ENCODE data around the gene SLC51A.

- TF ChIP-seq CEBPB (tag; IDR thresholded peaks at IDR 0.05) (no peak), EP300 (IDR thresholded peaks at IDR 0.05; ENCODE audit: low read length) (no peak), ESRRA (IDR thresholded peaks at IDR 0.05; ENCODE audit: borderline replicate concordance, low read depth) (no peak), MCM2 (IDR thresholded peaks at IDR 0.05; ENCODE audit: low read depth) (no peak), POLR2A (conservative IDR thresholded peaks at IDR 0.05) (no peak), RAD21 (CRISPR knock-in tag; conservative IDR thresholded peaks at IDR 0.05 in 1 of 2, IDR thresholded peaks at IDR 0.05 in 1 of 2) (no peak)
- TF ChIP-seq, protein P1, sequence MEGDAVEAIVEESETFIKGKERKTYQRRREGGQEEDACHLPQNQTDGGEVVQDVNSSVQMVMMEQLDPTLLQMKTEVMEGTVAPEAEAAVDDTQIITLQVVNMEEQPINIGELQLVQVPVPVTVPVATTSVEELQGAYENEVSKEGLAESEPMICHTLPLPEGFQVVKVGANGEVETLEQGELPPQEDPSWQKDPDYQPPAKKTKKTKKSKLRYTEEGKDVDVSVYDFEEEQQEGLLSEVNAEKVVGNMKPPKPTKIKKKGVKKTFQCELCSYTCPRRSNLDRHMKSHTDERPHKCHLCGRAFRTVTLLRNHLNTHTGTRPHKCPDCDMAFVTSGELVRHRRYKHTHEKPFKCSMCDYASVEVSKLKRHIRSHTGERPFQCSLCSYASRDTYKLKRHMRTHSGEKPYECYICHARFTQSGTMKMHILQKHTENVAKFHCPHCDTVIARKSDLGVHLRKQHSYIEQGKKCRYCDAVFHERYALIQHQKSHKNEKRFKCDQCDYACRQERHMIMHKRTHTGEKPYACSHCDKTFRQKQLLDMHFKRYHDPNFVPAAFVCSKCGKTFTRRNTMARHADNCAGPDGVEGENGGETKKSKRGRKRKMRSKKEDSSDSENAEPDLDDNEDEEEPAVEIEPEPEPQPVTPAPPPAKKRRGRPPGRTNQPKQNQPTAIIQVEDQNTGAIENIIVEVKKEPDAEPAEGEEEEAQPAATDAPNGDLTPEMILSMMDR (IDR thresholded peaks at IDR 0.05 in 2 of 3, conservative IDR thresholded peaks at IDR 0.05 in 1 of 3; ENCODE audit: insufficient read depth in 2 of 3, low read depth in 1 of 3, low read length in 3 of 3): no peak
- TF ChIP-seq, protein P2, sequence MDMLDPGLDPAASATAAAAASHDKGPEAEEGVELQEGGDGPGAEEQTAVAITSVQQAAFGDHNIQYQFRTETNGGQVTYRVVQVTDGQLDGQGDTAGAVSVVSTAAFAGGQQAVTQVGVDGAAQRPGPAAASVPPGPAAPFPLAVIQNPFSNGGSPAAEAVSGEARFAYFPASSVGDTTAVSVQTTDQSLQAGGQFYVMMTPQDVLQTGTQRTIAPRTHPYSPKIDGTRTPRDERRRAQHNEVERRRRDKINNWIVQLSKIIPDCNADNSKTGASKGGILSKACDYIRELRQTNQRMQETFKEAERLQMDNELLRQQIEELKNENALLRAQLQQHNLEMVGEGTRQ (CRISPR knock-in tag; IDR thresholded peaks at IDR 0.05): no peak
- TF ChIP-seq, protein P3, sequence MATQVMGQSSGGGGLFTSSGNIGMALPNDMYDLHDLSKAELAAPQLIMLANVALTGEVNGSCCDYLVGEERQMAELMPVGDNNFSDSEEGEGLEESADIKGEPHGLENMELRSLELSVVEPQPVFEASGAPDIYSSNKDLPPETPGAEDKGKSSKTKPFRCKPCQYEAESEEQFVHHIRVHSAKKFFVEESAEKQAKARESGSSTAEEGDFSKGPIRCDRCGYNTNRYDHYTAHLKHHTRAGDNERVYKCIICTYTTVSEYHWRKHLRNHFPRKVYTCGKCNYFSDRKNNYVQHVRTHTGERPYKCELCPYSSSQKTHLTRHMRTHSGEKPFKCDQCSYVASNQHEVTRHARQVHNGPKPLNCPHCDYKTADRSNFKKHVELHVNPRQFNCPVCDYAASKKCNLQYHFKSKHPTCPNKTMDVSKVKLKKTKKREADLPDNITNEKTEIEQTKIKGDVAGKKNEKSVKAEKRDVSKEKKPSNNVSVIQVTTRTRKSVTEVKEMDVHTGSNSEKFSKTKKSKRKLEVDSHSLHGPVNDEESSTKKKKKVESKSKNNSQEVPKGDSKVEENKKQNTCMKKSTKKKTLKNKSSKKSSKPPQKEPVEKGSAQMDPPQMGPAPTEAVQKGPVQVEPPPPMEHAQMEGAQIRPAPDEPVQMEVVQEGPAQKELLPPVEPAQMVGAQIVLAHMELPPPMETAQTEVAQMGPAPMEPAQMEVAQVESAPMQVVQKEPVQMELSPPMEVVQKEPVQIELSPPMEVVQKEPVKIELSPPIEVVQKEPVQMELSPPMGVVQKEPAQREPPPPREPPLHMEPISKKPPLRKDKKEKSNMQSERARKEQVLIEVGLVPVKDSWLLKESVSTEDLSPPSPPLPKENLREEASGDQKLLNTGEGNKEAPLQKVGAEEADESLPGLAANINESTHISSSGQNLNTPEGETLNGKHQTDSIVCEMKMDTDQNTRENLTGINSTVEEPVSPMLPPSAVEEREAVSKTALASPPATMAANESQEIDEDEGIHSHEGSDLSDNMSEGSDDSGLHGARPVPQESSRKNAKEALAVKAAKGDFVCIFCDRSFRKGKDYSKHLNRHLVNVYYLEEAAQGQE (IDR thresholded peaks at IDR 0.05; ENCODE audit: borderline replicate concordance): no peak
- TF ChIP-seq, protein P3 (CRISPR knock-in tag; IDR thresholded peaks at IDR 0.05; ENCODE audit: low read depth): no peak
- TF ChIP-seq, protein P4, sequence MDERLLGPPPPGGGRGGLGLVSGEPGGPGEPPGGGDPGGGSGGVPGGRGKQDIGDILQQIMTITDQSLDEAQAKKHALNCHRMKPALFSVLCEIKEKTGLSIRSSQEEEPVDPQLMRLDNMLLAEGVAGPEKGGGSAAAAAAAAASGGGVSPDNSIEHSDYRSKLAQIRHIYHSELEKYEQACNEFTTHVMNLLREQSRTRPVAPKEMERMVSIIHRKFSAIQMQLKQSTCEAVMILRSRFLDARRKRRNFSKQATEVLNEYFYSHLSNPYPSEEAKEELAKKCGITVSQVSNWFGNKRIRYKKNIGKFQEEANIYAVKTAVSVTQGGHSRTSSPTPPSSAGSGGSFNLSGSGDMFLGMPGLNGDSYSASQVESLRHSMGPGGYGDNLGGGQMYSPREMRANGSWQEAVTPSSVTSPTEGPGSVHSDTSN (CRISPR knock-in tag; IDR thresholded peaks at IDR 0.05; ENCODE audit: low read depth): no peak
- TF ChIP-seq, protein P4 (tag; conservative IDR thresholded peaks at IDR 0.05; ENCODE audit: low read depth): no peak
Observed at GRCh38 chr3:196220991-196221390, 4.7 kb downstream of the SLC51A start.

Data from K562 (cell line).